Hepatic stellate cell (primary cell): ENCODE data around the gene PELI2.

Experiments used
- DNase-seq: peaks from one replicate; pipeline ENCODE4 v3.0.0; 2011; ENCODE audit warnings: low spot score

The PELI2 gene

GRCh38 chr14:56172571-56172971 is 54.4 kb downstream of the PELI2 start:
- peak; percentile 54 for DNase-seq

DNA sequence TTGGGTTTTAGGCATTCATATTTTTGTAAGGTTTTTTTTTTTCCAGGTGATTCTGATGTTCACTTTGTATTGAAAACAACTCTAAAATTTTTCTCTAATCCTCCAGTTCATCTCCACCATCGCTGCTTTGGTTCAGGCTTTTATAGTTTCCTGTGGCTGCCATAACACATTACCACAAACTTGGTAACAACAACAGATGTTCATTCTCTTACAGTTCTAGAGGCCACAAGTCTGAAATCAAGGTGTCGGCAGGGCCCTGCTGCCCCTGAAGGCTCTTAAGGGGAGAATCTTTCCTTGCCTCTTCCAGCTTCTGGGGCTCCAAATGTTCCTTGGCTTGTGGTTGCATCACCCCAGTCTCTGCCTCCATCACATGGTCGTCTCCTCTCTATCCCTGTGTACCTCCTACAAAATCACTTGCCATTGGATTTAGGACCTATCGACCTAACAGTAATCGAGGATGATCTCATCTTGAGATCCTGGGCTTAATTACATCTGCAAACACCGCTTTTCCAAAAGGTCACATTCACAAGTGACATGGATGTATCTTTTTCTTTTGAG is 55.2 kb downstream of the PELI2 start:
- no peak for DNase-seq

DNA sequence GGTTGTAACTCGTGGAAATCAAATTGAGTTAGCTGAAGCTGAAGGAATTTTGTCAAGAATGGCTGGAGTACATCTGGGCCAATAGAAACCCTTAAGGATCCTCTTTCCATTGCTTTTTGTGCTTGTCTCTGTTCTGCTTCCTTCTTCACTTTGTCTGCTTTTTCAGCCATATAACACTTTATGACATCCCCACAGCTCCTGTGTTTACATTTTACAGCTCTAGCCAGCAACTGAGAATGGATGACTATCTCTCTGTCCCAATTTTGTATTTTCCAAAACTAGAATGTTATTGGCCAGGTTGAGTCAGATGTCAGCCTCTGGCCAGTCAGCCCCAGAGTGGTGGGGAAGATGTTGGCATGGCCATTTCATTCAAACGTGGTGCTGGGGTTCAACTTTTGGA is 57.6 kb downstream of the PELI2 start:
- no peak for DNase-seq

DNA sequence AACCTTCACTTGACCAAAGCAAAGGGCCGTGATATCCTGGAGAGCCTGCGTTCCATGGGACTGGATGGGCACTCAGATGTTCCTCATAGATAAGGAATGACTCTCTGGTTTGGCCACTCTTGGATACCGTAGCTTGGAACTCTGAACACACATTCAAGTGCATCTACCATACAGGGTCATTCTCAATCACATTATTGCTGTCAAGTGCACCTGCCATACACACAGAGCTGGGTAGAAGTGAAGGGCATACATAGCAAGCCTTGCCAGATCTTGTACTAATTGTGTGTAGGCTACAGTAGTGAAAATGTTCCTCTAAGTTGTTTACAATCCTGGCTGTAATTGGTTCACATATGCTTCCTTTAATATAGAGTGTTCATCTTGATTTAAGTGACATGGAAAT is 58.3 kb downstream of the PELI2 start:
- DNase-seq = no peak

- no peak for DNase-seq
Observed at GRCh38 chr14:56177036-56177435, 58.8 kb downstream of the PELI2 start.

GRCh38 chr14:56180754-56181542 is 62.7 kb downstream of the PELI2 start:
- DNase-seq = no peak

DNA sequence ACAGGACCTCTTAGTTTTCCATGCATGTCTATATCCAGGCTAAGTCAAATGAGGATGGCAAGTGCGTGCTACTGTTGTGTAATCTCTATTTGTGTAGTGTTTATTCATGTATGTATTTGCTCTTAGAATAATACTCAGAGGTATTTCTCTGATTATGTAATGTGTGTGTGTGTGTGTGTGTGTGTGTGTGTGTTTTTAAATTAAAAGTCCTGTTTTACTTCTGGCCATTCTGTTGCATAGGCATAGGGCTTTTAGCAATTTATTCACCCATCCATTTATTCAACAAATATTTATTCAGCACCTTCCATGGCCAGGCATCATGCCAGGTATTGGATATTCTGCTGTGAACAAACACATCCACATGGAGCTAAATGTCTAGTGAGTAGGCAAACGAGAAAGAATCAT is 63.5 kb downstream of the PELI2 start:
- no peak for DNase-seq

DNA sequence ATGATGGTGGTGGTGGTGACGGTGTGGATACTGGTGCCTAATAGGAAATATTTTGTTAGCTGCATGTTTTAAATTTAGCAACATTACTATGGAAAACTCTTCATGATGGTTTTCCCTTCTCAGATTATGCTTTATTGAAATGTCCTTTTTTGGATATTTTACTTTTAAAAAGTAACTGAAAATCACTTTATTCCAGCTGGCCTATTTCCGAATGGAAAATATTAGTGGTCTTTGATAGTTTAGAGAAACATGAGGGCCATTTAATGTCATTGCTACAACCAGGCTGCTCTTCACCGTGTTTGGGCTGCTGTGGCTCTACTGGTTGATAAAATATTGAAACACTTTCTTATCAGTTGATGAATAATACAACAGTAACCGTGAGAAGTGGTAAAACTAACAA is 64.2 kb downstream of the PELI2 start:
- DNase-seq = no peak

DNA sequence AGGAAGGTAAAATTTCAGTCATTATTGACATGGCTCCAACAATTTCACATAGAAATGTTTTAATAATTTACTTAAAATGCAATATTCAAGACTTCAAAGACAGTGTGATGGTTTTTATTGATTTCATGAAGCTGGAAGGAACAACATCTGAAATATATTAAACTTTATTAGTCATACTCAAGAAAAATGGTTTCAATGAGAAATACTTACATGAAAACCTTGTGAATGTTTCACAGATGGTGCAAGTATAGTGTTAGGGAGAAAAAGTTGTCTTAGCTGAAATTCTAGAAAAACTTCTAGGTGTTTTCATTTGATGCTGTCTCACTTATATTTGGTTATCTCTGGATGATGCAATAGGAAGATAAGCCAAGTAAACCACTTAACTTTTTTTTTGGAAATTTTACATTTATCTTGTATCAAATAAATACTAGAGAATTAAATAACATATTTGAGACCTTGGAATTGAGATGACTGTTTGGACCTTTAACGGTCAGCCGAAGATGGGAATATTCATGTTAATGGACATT is 65.5 kb downstream of the PELI2 start:
- DNase-seq = no peak

DNA sequence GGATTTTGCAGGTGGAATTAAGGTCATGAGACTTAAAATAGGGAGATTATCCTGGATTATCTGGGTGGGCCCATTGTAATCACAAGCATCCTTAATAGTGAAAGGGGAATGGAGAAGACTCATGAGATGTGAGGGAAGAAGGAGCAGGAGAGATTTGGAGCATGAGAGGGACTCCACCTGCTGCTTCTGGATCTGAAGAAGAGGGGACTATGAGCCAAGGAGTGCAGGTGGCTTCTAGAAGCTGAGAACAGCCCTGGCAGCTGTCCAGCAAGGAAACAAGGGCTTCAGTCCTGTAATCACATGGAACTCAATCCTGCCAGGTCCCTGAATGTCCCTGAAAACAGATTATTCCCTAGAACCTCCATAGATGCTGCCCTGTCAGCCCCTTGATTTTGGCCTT is 67.8 kb downstream of the PELI2 start:
- no peak for DNase-seq

- no peak for DNase-seq
Observed at GRCh38 chr14:56187736-56188135, 69.5 kb downstream of the PELI2 start.

DNA sequence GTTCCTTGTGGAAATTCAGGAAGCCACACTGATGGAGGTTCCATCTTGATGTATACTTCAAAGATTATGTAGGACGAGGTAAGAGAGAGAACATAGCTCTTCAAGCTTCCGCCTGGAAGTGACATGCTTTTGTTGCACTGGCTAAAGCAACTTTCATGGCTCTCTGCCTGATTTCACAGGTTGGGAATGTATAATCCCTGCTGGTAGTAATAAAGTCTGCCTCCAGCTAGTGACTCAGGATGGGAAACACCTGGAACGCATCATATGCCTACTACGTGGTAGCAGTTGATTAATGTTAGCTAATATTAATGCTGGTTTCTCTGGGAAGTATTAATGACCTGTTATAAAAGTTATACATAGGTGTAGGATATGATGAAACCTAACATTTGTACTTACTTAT is 71.1 kb downstream of the PELI2 start:
- no peak for DNase-seq

DNA sequence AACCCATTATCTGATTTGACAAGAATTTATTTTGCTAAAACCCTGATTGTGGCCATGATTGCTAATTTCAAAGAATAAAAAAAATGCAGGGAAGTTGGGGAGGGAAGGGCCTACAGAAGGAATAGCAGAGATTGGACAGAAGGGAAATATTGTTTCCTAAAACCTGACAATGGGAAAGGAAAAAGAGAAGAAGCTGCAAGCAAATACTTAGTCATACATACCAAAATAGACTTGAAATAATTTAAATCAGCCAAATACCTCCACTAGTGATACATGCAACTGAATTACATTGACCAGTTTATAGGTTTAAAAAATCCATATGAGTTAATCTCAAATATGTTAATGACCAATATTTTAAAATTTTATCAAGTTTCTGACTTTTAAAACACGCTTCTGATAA is 75.1 kb downstream of the PELI2 start:
- DNase-seq = no peak

GRCh38 chr14:56194042-56194441 is 75.8 kb downstream of the PELI2 start:
- no peak for DNase-seq

- no peak for DNase-seq
Observed at GRCh38 chr14:56195223-56195622, 77.0 kb downstream of the PELI2 start.

- DNase-seq = no peak
Observed at GRCh38 chr14:56195704-56196103, 77.5 kb downstream of the PELI2 start.

GRCh38 chr14:56196274-56196673 is 78.1 kb downstream of the PELI2 start:
- no peak for DNase-seq

- DNase-seq = no peak
Observed at GRCh38 chr14:56197150-56197549, 78.9 kb downstream of the PELI2 start.

DNA sequence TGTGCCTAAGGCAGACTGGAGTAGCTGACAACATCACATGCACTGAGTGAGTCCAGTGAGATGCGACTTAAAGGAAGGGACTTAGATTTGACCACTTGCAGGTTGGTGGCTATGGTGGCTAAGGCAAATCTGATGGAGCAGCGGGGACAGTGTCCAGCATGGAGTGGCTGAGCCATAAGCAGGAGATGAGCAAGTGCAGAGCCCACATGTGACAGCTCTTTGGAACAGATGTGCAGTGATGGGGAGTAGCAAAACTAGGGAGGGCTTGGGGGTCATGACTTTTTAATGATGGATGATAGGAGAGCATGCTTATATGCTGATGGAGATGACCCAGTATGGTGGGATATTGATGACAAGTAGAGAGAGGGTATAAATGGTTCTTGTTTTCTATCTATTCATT is 80.2 kb downstream of the PELI2 start:
- no peak for DNase-seq

- DNase-seq = peak; percentile 79
Observed at GRCh38 chr14:56199095-56199981, 81.1 kb downstream of the PELI2 start.

- DNase-seq = no peak
Observed at GRCh38 chr14:56199982-56200577, 81.9 kb downstream of the PELI2 start.

- DNase-seq = no peak
Observed at GRCh38 chr14:56202256-56202655, 84.0 kb downstream of the PELI2 start.
